ENCODE measurements around the gene TUBGCP4. TPM values are rescaled to one million over a fixed set of nuclear protein-coding genes. Genes with fewer than 3 reads are reported as not detected.

Gene TUBGCP4
- total and polyA plus RNA-seq, 2 of the 4 experiments (the other 2 are of a cell fraction): 7.9 to 12.7 TPM

GRCh38 chr15:43383070-43383469 is 12.2 kb downstream of the TUBGCP4 start:
- Histone ChIP-seq H2BK5ac (ENCODE audit: low read depth, low read length, poor library complexity, severe bottlenecking) (no peak overlapping the region), H4K8ac (ENCODE audit: low read depth in 2 of 2, low read length in 2 of 2) (no peak overlapping the region), H4K91ac (ENCODE audit: insufficient read depth, low read depth, low read length) (no peak overlapping the region), H2AFZ (replicated peaks; ENCODE audit: low read length, poor library complexity) (no peak overlapping the region), H4K20me1 (ENCODE audit: insufficient read depth, low read length) (no peaks in the 10 kb centered on the region; the same call in 1 of the 2 replicates), H2AK5ac (ENCODE audit: low read depth, low read length) (no peak overlapping the region), H3K27me3 (ENCODE audit: control insufficient read depth, insufficient read depth, low read length) (no peaks in the 10 kb centered on the region), H2BK15ac (ENCODE audit: low read depth, low read length) (no peak overlapping the region), H3K9me3 (ENCODE audit: control insufficient read depth, insufficient read depth, low read length) (no peaks in the 10 kb centered on the region), H3K4me3 (ENCODE audit: insufficient read depth, low read depth, low read length) (no peak overlapping the region), H3K4me2 (ENCODE audit: low read depth, low read length) (0 out of 2 replicates have a peak overlapping the region, but pooled peaks have one; percentile 4), H3K9ac (ENCODE audit: low read depth, low read length) (no peak overlapping the region), H3K4me1 (ENCODE audit: control insufficient read depth, insufficient read depth, low read length) (peaks cover 3% of the 10 kb centered on the region), H3K23ac (ENCODE audit: low read depth, low read length) (no peak overlapping the region), H3K79me1 (ENCODE audit: low read depth in 1 of 2, low read length in 2 of 2) (peaks cover 0 to 3% of the 10 kb centered on the region in 2 experiments; a peak in 2 of 4 replicates), H2BK20ac (ENCODE audit: low read depth, low read length) (no peak overlapping the region), H2BK120ac (ENCODE audit: low read depth, low read length) (no peak overlapping the region), H3K14ac (replicated peaks; ENCODE audit: low read depth, low read length) (no peak overlapping the region), H3K27ac (ENCODE audit: insufficient read depth, low read length) (0 out of 2 replicates have a peak overlapping the region, but pooled peaks have one; percentile 1), H3K18ac (ENCODE audit: low read depth, low read length) (no peak overlapping the region), H2AK9ac (replicated peaks; ENCODE audit: low read depth, low read length, poor library complexity) (no peak overlapping the region), H3K4ac (ENCODE audit: low read depth, low read length) (no peak overlapping the region), H3K9me1 (ENCODE audit: insufficient read depth, low read length) (0 out of 2 replicates have a peak, but pooled peaks cover 3% of the 10 kb centered on the region), H4K5ac (ENCODE audit: low read depth, low read length) (no peak overlapping the region), H3K56ac (ENCODE audit: extremely low read depth, insufficient read depth, low read length) (no peak overlapping the region), H3K36me3 (ENCODE audit: control insufficient read depth, insufficient read depth, low read length) (peaks cover 19% of the 10 kb centered on the region)
- TF ChIP-seq CEBPB (IDR thresholded peaks at IDR 0.05; ENCODE audit: low read depth, low read length): no peak
- TF ChIP-seq MXI1 (IDR thresholded peaks at IDR 0.05; ENCODE audit: borderline replicate concordance, low read depth, low read length): 0 out of 2 replicates have a peak, but pooled peaks have one; percentile 25
- TF ChIP-seq POLR2A (IDR thresholded peaks at IDR 0.05; ENCODE audit: low read depth, low read length): no peak
- no peak for TF ChIP-seq RCOR1 (IDR thresholded peaks at IDR 0.05; ENCODE audit: insufficient replicate concordance, low read length)
- peak; percentile 84; the same call in 1 of the 2 replicates for TF ChIP-seq FOS (IDR thresholded peaks at IDR 0.05; ENCODE audit: low read depth, low read length)
- TF ChIP-seq RFX5 (IDR thresholded peaks at IDR 0.05; ENCODE audit: low read depth, low read length): no peak
- peak; percentile 26; the same call in 1 of the 2 replicates for TF ChIP-seq MAFK (IDR thresholded peaks at IDR 0.05; ENCODE audit: low read depth, low read length)
- no peak for TF ChIP-seq CTCF (conservative IDR thresholded peaks at IDR 0.05; ENCODE audit: low read depth, low read length)
- no peak for TF ChIP-seq CHD1 (IDR thresholded peaks at IDR 0.05; ENCODE audit: low read depth, low read length)
- peak; percentile 86 for TF ChIP-seq NFE2L2 (IDR thresholded peaks at IDR 0.05; ENCODE audit: low read depth, low read length)
- no peak for TF ChIP-seq SMC3 (IDR thresholded peaks at IDR 0.05; ENCODE audit: low read depth, low read length)
- no peak for TF ChIP-seq MAZ (IDR thresholded peaks at IDR 0.05; ENCODE audit: borderline replicate concordance, low read depth, low read length)
- TF ChIP-seq RAD21 (IDR thresholded peaks at IDR 0.05; ENCODE audit: low read length): no peak
- TF ChIP-seq BHLHE40 (IDR thresholded peaks at IDR 0.05; ENCODE audit: low read depth, low read length): peak; percentile 40; the same call in 1 of the 2 replicates
- no peak for TF ChIP-seq ELK1 (IDR thresholded peaks at IDR 0.05; ENCODE audit: borderline replicate concordance, low read depth, low read length)
- TF ChIP-seq USF2 (IDR thresholded peaks at IDR 0.05; ENCODE audit: low read depth, low read length): no peak
- CTCF ChIA-PET: no interaction called here
- ATAC-seq (ENCODE audit: low read depth) (peak; percentile 99), DNase-seq (peak; percentile 78)
- WGBS, 2 experiments (ENCODE audit: extremely low coverage in 2 of 2, insufficient read length in 1 of 2): 80% methylated on average over 1 of the region's 2 CpGs; no CpG with 5 or more reads in 1 of the 2 experiments
- POLR2A ChIA-PET (ENCODE audit: unreplicated experiment): no interaction called here
- dilution Hi-C loops (cut with HindIII; ENCODE audit: low sequenced_read_pairs, unreplicated experiment): no loop called here
- in situ Hi-C loops (cut with MboI; ENCODE audit: low sequenced_read_pairs): no loop called here
- intact Hi-C loops (cut with micrococcal nuclease): no loop called here
- no TSS peak for BruUV-seq (replicated peaks)
